GM12892 (cell line): Measurements from ENCODE around the gene MYO7A.

ENCODE experiments used
- DNase-seq: peaks from one replicate; pipeline ENCODE4 v3.0.0; 2011; ENCODE audit not compliant: insufficient read length
- FAIRE-seq: peaks from 2 replicates; lab custom pipeline; 2011; peaks lifted over from hg19 to GRCh38; lab: Jason Lieb, UNC
- POLR2A ChIP-seq: IDR thresholded peaks from 2 replicates; pipeline ENCODE4 v1.6.1; 2011; ENCODE audit warnings: low read depth, low read length, control low read depth
- POLR2AphosphoS5 ChIP-seq: IDR thresholded peaks from 2 replicates; pipeline ENCODE4 v1.6.1; 2011; ENCODE audit warnings: low read depth, low read length, control low read depth
- TAF1 ChIP-seq: IDR thresholded peaks from 2 replicates; pipeline ENCODE4 v1.6.1; 2011; ENCODE audit warnings: low read depth, mild to moderate bottlenecking, control low read depth, low read length, borderline replicate concordance

The MYO7A gene

DNA sequence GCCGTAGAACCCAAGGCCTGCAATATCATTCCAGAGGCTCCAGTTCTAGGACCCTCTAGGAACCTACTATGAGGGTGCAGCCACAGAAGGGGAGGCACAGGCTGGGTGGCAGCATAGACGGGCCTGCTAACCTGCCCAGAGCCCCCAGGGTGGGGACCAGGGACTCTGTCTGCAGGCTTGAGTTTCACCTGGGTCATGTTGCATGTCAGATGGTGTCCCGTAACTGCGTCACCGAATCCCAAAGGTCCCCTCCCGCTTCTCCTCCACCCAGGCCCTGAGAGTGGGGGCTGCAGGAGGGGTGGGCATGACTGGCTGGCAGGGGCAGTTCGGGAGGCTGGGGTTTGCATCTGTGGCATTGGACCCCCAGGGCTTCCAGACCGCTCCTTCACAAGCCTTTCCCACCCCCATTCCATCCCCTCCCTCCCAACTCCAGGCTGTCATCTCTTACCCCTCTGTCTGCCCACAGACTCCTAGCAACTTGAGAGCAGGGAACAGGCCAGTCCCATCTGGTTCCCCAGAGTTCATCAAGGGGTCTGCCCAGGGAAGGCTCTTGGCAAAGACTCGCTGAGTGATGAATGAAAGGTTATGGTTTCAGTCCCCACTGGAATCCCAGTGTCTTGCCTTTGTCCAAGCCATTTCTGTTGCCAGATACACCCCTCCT lies 16.3 kb downstream of the MYO7A start:
- no peak for FAIRE-seq
- no peak for DNase-seq
- no peak for TF ChIP-seq POLR2AphosphoS5
- TF ChIP-seq POLR2A: no peak
- TF ChIP-seq TAF1: no peak

DNA sequence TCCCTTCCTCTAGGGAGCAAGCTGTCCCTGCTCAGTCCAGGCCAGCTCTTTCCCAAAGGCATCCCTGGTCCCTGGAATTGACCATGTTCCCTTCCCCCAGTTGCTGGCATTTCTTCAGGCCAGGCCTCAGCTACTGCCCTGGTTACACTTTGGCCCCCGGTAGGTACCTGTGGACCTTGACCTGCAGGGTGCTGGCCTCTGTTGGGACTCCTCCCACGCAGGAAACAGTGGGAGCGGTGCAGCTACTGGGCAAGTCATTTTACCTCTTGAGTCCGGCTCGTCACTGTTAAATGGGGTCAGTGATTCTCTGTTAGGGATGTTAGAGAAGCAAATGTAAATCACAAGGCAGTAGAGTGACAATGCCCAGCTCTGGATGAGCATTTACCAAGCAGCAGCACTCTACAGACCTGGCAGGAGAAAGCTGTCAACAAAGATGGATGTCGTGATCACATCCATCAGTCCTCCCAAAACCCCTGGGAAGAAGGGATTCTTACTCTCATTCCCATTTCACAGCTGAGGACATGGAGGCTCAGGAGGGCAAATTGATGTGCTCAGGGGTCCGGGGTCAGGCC lies 16.9 kb downstream of the MYO7A start:
- FAIRE-seq (no peak), DNase-seq (no peak)
- TF ChIP-seq POLR2AphosphoS5: no peak
- TF ChIP-seq POLR2A: no peak
- no peak for TF ChIP-seq TAF1

GRCh38 chr11:77146261-77147035 lies 18.4 kb downstream of the MYO7A start:
- TF ChIP-seq POLR2AphosphoS5 (no peak), TAF1 (no peak), POLR2A (no peak)
- FAIRE-seq (no peak), DNase-seq (no peak)

DNA sequence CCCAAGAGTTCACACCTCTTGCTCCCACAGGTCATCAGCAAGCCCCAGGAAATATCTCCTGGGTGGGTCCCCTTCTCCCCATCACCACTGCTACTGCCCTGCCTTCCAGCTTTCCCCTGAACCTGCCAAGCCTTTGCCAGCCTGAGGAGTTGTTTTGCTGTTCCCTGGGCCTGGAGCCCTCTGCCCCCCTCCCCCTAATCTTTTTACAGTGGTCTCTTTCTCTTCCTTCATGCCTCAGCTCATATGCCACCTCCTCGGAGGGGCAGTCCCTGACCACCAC lies 18.9 kb downstream of the MYO7A start:
- TF ChIP-seq POLR2A: no peak
- TF ChIP-seq TAF1: no peak
- TF ChIP-seq POLR2AphosphoS5: no peak
- FAIRE-seq: no peak
- DNase-seq: no peak

DNA sequence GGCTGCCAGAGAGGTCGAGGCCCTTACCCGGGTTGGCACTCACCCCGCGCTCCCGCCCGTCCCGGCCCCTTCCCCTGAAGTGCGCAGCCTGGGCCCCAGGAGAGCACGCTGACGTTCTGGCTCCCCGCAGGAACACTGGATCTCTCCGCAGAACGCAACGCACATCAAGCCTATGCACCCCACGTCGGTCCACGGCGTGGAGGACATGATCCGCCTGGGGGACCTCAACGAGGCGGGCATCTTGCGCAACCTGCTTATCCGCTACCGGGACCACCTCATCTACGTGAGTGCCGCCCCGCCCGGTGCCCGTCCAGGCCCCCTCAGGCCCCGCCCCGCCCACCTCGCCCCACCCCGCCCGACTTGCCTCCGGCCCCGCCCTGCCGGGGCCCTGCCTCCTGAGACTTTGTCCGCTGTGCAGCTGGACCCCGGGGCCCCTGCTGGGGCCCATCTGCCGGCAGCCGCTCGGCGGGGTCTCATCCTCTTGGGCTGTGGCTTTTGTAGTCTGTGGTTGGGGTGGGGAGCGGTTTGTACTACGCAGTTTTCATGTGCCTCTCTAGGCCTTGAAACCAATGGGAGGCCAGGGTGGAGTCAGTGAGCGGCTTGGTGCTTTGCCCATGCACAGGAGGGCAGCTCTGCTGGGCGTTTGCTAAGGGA lies 19.7 kb downstream of the MYO7A start:
- TF ChIP-seq POLR2A (no peak), POLR2AphosphoS5 (no peak), TAF1 (no peak)
- FAIRE-seq (peak; percentile 80), DNase-seq (peak; percentile 43)

GRCh38 chr11:77148963-77149715 lies 21.1 kb downstream of the MYO7A start:
- TF ChIP-seq POLR2A: no peak
- FAIRE-seq (no peak), DNase-seq (no peak)

DNA sequence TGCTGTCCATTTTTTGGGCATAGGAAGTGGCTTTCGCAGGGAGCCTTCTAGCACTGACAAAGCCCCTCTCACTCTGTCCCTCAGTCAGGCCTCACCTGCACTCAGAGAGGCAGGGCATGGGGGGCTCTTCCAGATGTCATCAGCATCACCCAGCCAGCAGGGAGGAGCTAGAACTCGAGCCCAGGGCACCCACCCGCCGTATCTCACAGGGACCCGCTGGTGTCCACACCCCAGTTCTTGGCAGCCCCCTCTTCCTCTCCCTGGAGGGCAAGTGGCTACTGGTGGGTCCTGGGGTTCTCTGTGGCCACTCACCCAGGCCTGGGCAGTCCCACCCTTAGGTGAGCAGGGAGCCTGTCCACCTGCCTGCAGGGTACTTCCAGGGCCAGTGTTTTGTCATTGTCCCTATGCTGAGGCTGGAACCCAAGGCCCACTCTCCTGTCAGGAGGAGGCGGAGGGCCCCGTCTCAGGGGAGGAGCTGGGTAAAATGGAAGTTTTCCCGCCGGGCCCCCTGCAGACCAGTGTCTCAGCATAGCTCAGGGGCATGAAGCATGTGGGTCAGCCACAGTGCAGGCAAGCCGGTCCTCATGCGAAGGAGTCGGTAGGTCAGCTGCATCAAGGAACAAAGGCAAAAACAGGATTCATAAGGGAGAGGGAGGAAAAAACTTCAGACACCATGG lies 21.8 kb downstream of the MYO7A start:
- TF ChIP-seq TAF1 (no peak), POLR2AphosphoS5 (no peak), POLR2A (no peak)
- DNase-seq: no peak
- no peak for FAIRE-seq

- DNase-seq (no peak), FAIRE-seq (no peak)
- TF ChIP-seq POLR2A (no peak), POLR2AphosphoS5 (no peak), TAF1 (no peak)
Observed at GRCh38 chr11:77150836-77151235, 22.8 kb downstream of the MYO7A start.

- TF ChIP-seq POLR2AphosphoS5 (no peak), TAF1 (no peak), POLR2A (no peak)
- FAIRE-seq (peak; percentile 69), DNase-seq (no peak)
Observed at GRCh38 chr11:77151804-77152509, 23.9 kb downstream of the MYO7A start.

GRCh38 chr11:77152846-77153245 lies 24.8 kb downstream of the MYO7A start:
- FAIRE-seq (no peak), DNase-seq (no peak)
- TF ChIP-seq POLR2A: no peak
- TF ChIP-seq POLR2AphosphoS5: no peak
- TF ChIP-seq TAF1: no peak
